Small intestine (tissue), 7 donors: ENCODE results near the gene ALLC. TPM values are rescaled to one million over a fixed set of nuclear protein-coding genes. Genes with fewer than 3 reads are reported as not detected.

Experiments used
- DNase-seq, 2 donors: peaks; one replicate each; pipeline versions ENCODE4 v3.0.0 to v3.0.0-alpha.2; 2013
- FAIRE-seq: peaks from 2 replicates; lab custom pipeline; 2012; peaks lifted over from hg19 to GRCh38; lab: Jason Lieb, UNC
- H3K27ac ChIP-seq, 3 donors: one replicate each; pipeline ENCODE4 v1.5.1; 2013; ENCODE audit warnings: low read length in 2 of 3, mild to moderate bottlenecking in 2 of 3, control low read depth in 1 of 3, inconsistent platforms in 1 of 3, low read depth in 1 of 3, moderate library complexity in 1 of 3
- H3K27me3 ChIP-seq, 3 donors: one replicate each; pipeline ENCODE4 v1.6.1; 2013; ENCODE audit warnings: low read length in 3 of 3, inconsistent platforms in 1 of 3; ENCODE audit not compliant: control insufficient read depth in 3 of 3, insufficient read depth in 3 of 3
- H3K36me3 ChIP-seq, 3 donors: one replicate each; pipeline ENCODE4 v1.6.1; 2013; ENCODE audit warnings: low read length in 3 of 3, inconsistent platforms in 1 of 3, low read depth in 1 of 3, mild to moderate bottlenecking in 1 of 3, moderate library complexity in 1 of 3; ENCODE audit not compliant: control insufficient read depth in 3 of 3, insufficient read depth in 2 of 3
- H3K4me1 ChIP-seq, 3 donors: one replicate each; pipeline ENCODE4 v1.6.1; 2013; ENCODE audit warnings: low read length in 2 of 3, inconsistent platforms in 1 of 3, low read depth in 1 of 3, mild to moderate bottlenecking in 1 of 3, moderate library complexity in 1 of 3; ENCODE audit not compliant: control insufficient read depth in 3 of 3, insufficient read depth in 2 of 3
- H3K4me3 ChIP-seq, 3 donors: one replicate each; pipeline ENCODE4 v1.5.1; 2013; ENCODE audit warnings: low read length in 3 of 3, control low read depth in 1 of 3, inconsistent platforms in 1 of 3, low read depth in 1 of 3, mild to moderate bottlenecking in 1 of 3, moderate library complexity in 1 of 3
- H3K9me3 ChIP-seq, 2 donors: one replicate each; pipeline ENCODE4 v1.6.1; 2013; ENCODE audit warnings: low read depth in 1 of 2, low read length in 1 of 2; ENCODE audit not compliant: control insufficient read depth in 2 of 2, insufficient read depth in 1 of 2
- WGBS, 3 donors: extraction: QIAGEN DNeasy Blood & Tissue Kit; methylation state at CpG; one replicate each; pipeline ENCODE4 v1.1.7; 2013; 5-methylcytosine and 5-hydroxymethylcytosine counted together
- polyA plus RNA-seq, 4 donors: library from polyadenylated mRNA; stranded (reverse) in 3 of 4; unstranded in 1 of 4; fragments of 200-250 nt in 3 of 4; fragments of 120-200 nt in 1 of 4; gene quantifications; one replicate each; pipeline versions ENCODE4 v1.2.1 to v1.2.3, GENCODE V29; 2013
- donor health status: healthy with polysubstance abuse.
- donor health status: control.
- donor health status: control.
- donor health status: Bipolar disorder and iron deficiency.
- donor health status: healthy.

Gene ALLC
- polyA plus RNA-seq, 4 donors: 0.07 TPM; not detected in 3

GRCh38 chr2:3742743-3743508 lies 84.9 kb downstream of the ALLC start:
- no peak overlapping the region for H3K4me3 ChIP-seq

DNA sequence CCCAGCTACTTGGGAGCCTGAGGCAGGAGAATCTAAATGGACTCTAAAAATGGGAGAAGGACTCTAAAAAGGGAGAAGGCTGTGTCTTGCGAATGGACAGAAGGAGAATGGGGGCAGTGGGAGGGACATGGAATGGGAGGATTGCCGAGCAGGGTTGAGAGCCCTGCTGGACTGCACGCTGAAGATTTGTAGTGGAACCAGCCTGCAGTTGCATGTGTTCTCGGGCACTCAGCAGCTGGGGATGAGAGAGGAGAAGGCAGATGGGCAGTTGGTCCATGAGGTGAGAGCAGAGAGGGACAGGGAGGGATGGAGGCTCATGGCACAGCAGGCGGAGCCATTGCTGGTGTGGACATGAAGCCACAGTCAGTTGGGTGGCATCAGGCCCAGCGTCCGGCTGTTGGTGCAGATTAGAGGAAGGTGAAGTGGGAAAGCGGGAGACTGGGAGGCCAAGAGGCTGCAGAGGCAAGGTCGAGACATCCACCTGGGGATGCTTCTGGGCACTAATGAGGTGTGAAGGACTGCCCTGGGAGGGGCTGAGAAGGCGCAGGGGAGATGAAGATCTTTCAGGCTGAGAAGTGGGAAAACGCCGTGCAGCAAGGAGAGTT lies 86.1 kb downstream of the ALLC start:
- FAIRE-seq (no peak), DNase-seq (no peak)
- Histone ChIP-seq H3K36me3 (no peaks in the 10 kb centered on the region), H3K4me1 (no peaks in the 10 kb centered on the region), H3K9me3 (no peaks in the 10 kb centered on the region), H3K4me3 (no peak overlapping the region), H3K27me3 (no peaks in the 10 kb centered on the region), H3K27ac (no peak overlapping the region)
- 83 to 91% (median 86%) methylated on average over 12 of the region's 12 CpGs for WGBS, 3 donors

More at GRCh38 chr2:3742743-3743508, 84.9 kb downstream of the ALLC start:
- Histone ChIP-seq H3K27me3 (no peaks in the 10 kb centered on the region), H3K9me3 (no peaks in the 10 kb centered on the region), H3K36me3 (no peaks in the 10 kb centered on the region), H3K27ac (no peak overlapping the region), H3K4me1 (no peaks in the 10 kb centered on the region)
- 67 to 72% (median 71%) methylated on average over 5 of the region's 5 CpGs for WGBS, 3 donors
- DNase-seq (no peak), FAIRE-seq (no peak)

DNA sequence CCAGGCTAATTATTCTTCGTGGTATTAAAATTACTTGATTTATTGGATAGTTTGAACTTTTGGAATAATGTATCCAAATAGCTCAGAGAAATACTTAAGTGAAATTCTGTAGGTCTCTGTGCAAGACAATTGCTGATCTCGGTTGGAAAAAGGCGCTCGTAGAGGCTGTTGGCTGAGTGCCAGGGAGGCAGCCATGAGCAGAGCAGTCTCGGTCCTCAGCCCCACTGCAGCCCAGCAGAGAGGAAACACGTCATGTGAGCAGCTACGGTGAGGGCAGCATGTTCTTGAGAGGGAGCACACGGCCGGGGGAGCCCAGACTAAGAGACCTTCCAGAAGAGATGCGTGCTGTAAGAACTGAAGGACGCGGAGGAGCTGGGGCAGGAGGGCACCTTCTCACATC lies 87.9 kb downstream of the ALLC start:
- Histone ChIP-seq H3K4me3 (no peak overlapping the region), H3K9me3 (no peaks in the 10 kb centered on the region), H3K27ac (no peak overlapping the region), H3K36me3 (no peaks in the 10 kb centered on the region), H3K4me1 (no peaks in the 10 kb centered on the region), H3K27me3 (no peaks in the 10 kb centered on the region)
- no peak for DNase-seq
- FAIRE-seq: no peak
- 62 to 78% (median 72%) methylated on average over 12 of the region's 12 CpGs for WGBS, 3 donors

- H3K36me3 ChIP-seq: no peaks in the 10 kb centered on the region
- no peak overlapping the region for H3K4me3 ChIP-seq
- DNase-seq (no peak), FAIRE-seq (no peak)
- no peaks in the 10 kb centered on the region for H3K27me3 ChIP-seq
- no peak overlapping the region for H3K27ac ChIP-seq
- WGBS, 3 donors: 71 to 87% (median 76%) methylated on average over 19 to 20 of the region's 20 CpGs
- no peaks in the 10 kb centered on the region for H3K4me1 ChIP-seq
- no peaks in the 10 kb centered on the region for H3K9me3 ChIP-seq
These were observed 89.1 kb downstream of the ALLC start for GRCh38 chr2:3747032-3747654.

DNA sequence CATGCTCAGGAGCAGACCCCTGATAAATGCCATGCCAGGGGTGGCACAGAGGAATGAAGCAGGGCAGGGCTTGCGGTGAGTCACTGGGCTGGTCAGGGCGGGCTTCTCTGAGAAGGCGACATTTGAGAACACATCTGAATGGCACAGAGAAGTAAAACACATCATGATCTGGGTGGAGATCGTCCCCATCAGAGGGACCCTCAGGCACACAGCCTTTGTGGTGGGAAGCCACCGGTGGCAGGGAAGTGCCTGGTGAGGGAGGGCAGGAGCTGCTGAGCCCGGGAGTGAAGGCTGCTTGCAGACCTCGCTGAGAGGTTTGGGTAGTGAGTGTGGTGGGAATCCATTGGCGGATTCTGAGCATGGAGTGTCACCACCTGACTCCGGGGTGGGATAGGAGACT lies 89.8 kb downstream of the ALLC start:
- no peaks in the 10 kb centered on the region for H3K9me3 ChIP-seq
- no peak overlapping the region for H3K27ac ChIP-seq
- WGBS, 3 donors: 80 to 83% (median 81%) methylated on average over 9 of the region's 9 CpGs
- H3K27me3 ChIP-seq: no peaks in the 10 kb centered on the region
- no peak for DNase-seq
- H3K4me3 ChIP-seq: no peak overlapping the region
- no peak for FAIRE-seq
- no peaks in the 10 kb centered on the region for H3K36me3 ChIP-seq
- H3K4me1 ChIP-seq: no peaks in the 10 kb centered on the region

GRCh38 chr2:3749201-3749600 lies 91.2 kb downstream of the ALLC start:
- Histone ChIP-seq H3K27ac (no peak overlapping the region), H3K4me1 (no peaks in the 10 kb centered on the region), H3K9me3 (no peaks in the 10 kb centered on the region), H3K4me3 (no peak overlapping the region), H3K27me3 (no peaks in the 10 kb centered on the region), H3K36me3 (no peaks in the 10 kb centered on the region)
- FAIRE-seq (no peak), DNase-seq (no peak)
- WGBS, 3 donors: 79 to 86% (median 81%) methylated on average over 7 of the region's 7 CpGs

DNA sequence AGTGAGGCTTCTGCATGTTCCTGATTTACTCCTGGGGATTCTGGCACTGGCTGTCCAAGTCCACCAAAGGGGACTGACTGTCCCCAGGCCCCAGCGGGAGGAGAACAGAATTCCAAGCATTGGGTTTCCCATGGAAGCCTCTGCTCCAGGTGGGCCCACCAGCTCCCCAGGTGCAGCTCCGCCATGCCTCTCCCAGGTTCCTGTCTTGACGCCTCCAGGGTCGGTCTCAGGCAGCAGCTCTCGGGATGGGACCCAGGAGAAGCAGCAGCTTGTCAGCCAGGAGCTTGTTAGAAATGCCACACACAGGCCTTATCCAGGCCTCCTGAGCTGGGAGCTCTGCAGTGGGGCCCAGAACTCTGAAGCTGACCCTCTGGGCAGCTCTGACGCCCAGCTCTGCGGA lies 93.3 kb downstream of the ALLC start:
- Histone ChIP-seq H3K4me1 (no peaks in the 10 kb centered on the region), H3K36me3 (no peaks in the 10 kb centered on the region), H3K4me3 (no peak overlapping the region), H3K9me3 (no peaks in the 10 kb centered on the region), H3K27ac (no peak overlapping the region), H3K27me3 (no peaks in the 10 kb centered on the region)
- FAIRE-seq: no peak
- WGBS, 3 donors: 76 to 92% (median 86%) methylated on average over 7 of the region's 7 CpGs
- no peak for DNase-seq

DNA sequence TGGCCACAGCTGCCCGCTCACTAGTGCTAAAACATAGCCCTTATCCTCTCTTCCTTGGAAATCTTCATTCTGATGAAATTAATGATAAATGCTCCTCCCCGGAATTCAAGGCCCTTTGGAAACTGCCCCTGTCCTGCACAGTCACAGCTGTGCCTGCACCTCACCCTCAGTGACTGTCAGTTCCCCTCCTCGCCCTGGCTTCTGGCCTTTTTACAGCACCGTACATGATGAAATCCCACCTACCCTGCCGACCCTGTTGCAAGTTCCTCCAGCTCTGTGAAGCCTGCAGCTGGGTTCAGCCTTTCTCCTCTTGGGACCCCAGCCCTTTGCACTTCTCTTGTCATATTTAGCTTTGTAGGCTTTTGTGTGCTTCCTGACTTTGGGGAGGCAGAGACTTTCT lies 93.8 kb downstream of the ALLC start:
- 62 to 76% (median 65%) methylated on average over 5 of the region's 5 CpGs for WGBS, 3 donors
- no peak for FAIRE-seq
- H3K27me3 ChIP-seq: no peaks in the 10 kb centered on the region
- H3K4me1 ChIP-seq: no peaks in the 10 kb centered on the region
- H3K36me3 ChIP-seq: no peaks in the 10 kb centered on the region
- DNase-seq: no peak
- H3K27ac ChIP-seq: no peak overlapping the region
- no peak overlapping the region for H3K4me3 ChIP-seq
- no peaks in the 10 kb centered on the region for H3K9me3 ChIP-seq
